GM18951 (cell line): ENCODE data around the gene PIK3R6.
"Not testable (repeated sequence)": the region's sequence is repeated elsewhere in the genome, so short reads cannot be mapped to it uniquely, and the experiment has no call there.

Experiments used
- POLR2A ChIP-seq: IDR thresholded peaks from 4 replicates; pipeline ENCODE4 v1.6.1; 2011; ENCODE audit warnings: mild to moderate bottlenecking; ENCODE audit not compliant: insufficient read length, insufficient read depth; ENCODE audit errors: extremely low read depth
- in situ Hi-C: fragments of 300-500 bp; cut with MboI; formaldehyde crosslinking; loops from one replicate; pipeline ENCODE4 v1.12.0; 2022; ENCODE audit warnings: low sequenced_read_pairs, mixed read lengths, inconsistent platforms; ENCODE audit not compliant: unreplicated experiment

The PIK3R6 gene

DNA sequence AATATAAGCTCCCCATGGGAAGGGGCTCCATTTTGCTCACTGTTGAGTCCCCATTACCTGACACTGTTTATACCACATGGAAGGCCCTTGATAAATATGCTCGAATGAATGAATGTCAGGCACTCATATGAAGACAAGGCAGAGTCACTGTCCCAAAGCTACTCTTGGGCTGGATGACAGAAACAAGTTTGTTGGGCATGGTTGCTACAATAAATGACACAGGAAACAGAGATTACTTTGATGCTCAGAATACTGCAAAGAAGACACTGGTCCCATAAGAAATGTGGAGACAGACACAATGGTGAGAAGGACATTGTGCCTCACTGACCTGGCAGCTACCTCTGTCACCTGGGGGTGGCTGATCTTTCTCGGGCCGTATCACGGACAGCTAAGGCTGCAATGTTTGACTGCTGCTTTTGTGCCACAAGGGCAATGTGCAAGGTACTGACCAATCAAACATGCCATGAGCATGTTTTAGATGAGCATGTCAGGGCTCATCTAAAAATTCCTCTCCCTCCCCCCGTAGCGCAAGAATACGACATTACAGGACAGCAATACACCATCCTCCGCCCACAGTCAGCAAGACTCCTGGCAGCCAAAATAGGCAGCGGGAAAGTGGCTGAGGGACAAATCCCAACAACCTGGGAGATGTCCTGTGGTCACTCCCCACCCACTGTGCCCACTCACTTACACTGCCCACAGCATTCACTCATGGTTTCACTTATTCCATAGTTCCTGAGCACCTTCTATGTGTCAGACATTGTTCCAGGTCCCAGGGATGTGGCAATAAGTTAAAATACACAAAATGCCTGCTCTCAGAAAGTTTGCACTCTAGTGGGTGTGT is 5.0 kb downstream of the PIK3R6 start:
- TF ChIP-seq POLR2A: no peak
- in situ Hi-C loops: no loop called here

DNA sequence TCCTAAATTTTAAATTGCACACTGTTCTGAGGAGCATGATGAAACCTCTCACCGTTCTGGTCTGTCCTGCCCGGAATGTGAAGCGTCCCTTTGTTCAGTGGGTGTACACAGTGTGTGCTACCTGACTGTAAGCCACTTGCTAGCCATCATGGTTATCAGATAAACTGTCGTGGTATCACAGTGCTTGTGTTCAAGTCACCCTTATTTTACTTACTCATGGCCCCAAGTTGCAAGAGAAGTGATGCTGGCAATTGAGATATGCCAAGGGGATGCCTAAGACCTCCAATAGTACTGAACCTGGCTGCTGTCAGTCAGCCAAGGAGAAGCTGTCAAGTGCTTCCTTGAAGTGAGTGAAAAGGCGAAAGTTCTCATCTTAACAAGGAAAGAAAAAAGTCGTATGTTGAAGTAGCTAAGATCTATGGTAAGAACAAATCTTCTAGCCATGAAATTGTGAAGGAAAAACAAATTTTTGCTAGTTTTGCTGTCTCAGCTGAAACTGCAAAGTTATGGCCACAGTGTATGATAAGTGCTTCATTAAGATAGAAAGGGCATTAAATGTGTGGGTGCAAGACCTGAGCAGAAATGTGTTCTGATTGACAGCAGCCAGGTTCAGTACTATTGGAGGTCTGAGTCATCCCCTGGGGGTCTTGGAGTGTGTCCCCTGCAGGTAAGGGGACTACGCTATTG is 5.8 kb downstream of the PIK3R6 start:
- TF ChIP-seq POLR2A: no peak

DNA sequence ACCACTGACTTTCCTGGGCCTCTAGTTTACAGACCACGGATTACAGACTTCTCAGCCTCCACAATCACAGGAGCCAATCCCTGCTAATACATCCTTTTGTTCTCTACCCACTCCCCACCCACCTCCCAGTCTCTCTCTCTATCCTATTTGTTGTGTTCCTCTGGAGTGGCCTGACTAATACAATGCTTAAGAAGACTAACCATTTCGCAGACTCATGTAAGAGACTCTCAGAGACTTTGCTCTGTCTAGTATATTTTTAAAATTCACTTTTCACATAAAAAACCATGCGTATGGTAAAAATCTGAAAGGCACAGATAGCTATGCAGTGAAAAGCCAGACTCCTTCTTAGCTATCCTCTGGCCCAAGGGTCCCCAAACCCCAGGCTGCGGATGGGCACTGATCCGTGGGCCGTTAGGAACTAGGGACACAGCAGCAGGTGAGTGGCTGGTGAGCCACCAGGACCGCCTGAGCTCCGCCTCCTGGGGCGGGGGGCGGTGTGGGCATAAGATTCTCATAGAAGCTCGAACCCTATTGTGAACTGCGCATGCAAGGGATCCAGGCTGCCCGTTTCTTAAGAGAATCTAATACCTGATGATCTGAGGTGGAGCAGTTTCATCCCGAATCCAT is 7.6 kb downstream of the PIK3R6 start:
- in situ Hi-C loops: no loop called here
- no peak for TF ChIP-seq POLR2A

More for the DNA sequence above, 5.8 kb downstream of the PIK3R6 start:
- in situ Hi-C loops: no loop called here

DNA sequence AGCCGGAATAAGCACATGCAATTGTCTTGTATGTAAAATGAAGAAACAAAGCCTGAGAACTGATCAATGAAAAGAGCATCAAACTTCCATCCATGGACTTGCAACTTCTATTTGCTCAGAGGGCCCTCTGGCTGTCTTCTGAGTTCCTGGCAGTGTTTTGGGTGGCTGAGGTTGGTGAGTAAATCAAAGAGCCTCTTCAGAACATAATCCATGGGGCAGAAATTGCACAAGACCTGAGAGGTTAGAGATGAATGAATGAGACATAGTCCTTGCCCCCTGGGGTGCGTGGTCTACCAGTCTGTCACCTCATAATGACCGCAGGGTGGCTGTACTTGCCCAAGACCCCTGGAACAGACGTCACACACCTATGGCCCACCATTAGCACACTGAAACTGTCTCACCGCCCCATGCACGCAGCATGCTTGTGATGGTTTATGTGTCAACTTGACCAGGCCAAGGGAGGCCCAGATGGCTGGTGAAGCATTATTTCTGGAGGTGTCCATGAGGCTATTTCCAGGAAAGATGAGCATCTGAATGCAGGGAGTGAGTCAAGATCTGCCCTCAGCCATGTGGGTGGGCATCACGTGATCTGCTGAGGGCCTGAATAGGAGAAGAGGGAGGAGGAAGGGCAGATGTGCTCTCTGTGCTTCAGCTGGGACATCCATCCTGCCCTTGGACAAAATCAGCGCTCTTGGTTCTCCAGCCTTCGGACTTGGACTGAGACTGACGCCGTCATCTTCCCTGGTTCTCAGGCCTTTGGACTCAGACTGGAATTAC is 8.3 kb downstream of the PIK3R6 start:
- in situ Hi-C loops: no loop called here
- TF ChIP-seq POLR2A: no peak

- in situ Hi-C loops: no loop called here
- TF ChIP-seq POLR2A: peak; percentile 29
These were observed 9.6 kb downstream of the PIK3R6 start for GRCh38 chr17:8857919-8858318.

DNA sequence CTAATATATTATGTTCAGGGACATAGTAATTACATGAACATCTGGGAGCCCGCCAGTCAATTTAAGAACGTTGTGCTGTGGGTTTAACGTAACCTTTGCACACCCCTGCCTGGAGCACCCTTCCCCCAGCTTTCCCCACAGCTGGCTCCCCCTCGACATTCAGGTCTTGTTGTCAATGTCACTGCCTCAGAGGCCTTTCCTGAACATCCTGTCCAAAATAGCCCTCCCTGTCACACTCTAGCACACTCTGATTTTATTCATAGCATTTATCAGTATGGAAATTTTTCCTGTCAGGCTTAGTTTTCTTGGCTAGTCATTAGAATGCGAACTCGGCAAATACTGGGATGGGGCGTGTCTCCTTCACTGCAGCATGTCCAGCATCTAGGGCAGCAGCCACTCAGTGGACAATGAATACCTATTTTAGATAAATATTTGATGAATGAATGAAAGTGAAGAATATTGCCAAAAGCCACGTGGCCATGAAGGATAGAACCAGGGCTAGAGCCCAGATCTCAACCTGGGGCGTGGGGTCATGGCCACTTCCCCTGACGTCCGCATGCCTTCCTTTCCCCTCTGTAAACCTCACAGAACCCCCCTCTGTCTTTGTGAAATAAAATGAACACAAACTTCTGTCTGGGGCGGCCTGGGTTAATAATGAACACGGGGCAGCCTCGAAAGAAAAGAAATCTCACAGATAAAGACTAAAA is 10.5 kb downstream of the PIK3R6 start:
- in situ Hi-C loops: no loop called here
- peak; percentile 36 for TF ChIP-seq POLR2A

DNA sequence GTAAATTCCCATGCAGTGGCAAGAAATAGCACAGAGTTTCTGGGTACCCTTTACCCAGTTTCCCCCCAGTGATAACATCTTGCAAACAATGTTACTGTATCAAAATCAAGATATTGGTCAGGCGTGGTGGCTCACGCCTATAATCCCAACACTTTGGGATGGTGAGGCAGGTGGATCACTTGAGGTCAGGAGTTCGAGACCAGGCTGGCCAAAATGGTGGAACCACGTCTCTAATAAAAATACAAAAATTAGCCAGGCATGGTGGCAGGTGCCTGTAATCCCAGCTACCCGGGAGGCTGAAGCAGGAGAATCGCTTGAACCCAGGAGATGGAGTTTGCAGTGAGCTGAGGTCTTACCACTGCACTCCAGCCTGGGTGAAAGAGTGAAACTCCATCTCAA is 11.3 kb downstream of the PIK3R6 start:
- in situ Hi-C loops: not testable (repeated sequence)

DNA sequence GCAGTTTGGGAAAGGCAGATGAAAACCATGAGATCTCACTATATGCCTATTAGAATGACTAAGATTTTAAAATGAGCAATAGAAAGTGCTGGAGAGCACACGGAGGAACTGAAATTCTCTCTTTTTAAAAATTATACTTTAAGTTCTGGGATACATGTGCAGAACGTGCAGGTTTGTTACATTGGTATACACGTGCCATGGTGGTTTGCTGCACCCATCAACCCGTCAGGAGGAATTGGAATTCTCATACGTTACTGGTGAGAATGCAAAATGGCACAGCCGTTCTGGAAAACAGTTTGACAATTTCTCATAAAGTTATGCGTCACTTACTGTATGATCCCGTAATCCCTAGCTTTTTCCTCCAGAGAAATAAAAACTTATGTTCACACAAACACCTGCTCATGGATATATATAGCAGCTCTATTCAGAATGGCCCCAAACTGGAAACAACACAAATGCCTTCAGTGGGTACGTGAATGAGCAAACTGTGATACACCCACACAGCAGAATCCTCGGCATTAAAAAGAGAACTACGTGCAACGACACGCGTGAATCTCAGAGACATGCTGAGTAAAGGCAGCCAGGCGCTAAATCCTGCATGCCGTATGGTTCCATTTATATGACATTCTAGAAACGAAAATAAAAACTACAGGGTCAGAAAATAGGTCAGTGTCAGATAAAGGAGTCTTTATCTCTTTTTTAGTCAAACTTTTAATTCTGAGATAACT is 11.8 kb downstream of the PIK3R6 start:
- TF ChIP-seq POLR2A: peak; percentile 30
- in situ Hi-C loops: no loop called here

DNA sequence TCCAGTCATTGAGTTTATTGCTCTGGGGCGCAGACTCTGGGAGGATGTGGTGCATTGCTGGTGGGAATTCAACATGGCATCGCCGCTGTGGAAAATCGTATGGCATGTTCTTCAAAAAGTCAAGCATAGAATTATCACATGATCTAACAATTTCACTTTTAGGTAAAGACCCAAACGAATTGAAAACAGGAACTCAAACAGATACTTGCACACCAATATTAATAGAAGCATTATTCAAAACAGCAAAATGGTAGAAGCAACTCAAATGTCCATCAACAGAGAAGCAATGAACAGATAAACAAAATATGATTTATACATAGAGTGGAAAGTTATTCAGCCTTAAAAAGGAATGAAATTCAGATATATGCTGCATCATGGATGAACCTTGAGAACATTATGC is 15.9 kb downstream of the PIK3R6 start:
- in situ Hi-C loops: no loop called here
- TF ChIP-seq POLR2A: no peak

- in situ Hi-C loops: no loop called here
- no peak for TF ChIP-seq POLR2A
These were observed 18.0 kb downstream of the PIK3R6 start for GRCh38 chr17:8849311-8850041.

DNA sequence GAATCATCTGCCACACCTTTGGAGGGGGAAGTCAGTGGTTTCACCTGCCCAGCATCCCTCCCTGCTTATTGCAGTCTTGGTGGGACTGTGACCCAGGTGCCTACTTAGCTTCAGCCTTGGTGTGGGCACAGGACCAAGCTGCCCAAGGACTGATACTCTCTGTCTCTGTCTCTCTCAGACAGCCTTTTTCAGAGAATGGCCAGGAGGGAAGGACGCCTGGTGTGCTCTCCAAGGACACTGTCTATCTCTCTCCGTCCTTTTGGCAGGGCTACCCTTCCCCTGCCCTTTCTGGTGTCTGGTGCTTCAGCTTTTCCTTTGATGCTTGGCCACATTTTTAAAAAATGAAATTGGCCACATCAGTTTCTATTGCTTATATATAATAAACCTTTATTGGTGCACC is 19.6 kb downstream of the PIK3R6 start:
- in situ Hi-C loops: no loop called here

More for the DNA sequence above, 19.6 kb downstream of the PIK3R6 start:
- no peak for TF ChIP-seq POLR2A
